PC-3 (cell line): Measurements from ENCODE around the gene SAMD14.

ENCODE experiments used
- CTCF ChIP-seq: fragments of 300-600 bp; sonication (generic); conservative IDR thresholded peaks from 2 replicates; pipeline ENCODE4 v1.5.1; 2017; ENCODE audit warnings: antibody characterized with exemption, low read depth, mild to moderate bottlenecking, low read length
- EZH2 ChIP-seq: fragments of 300-600 bp; sonication (generic); IDR thresholded peaks from one replicate; pipeline ENCODE4 v1.6.1; 2017; ENCODE audit warnings: antibody characterized with exemption, mild to moderate bottlenecking, low read length; ENCODE audit not compliant: unreplicated experiment
- EZH2phosphoT487 ChIP-seq: fragments of 300-600 bp; sonication (generic); IDR thresholded peaks from 2 replicates; pipeline ENCODE4 v1.6.1; 2018; ENCODE audit warnings: mild to moderate bottlenecking, antibody characterized with exemption, low read length, borderline replicate concordance

- no peak for TF ChIP-seq CTCF
- no peak for TF ChIP-seq EZH2
- TF ChIP-seq EZH2phosphoT487, result no peak
Measured at GRCh38 chr17:50076221-50076590, 53.8 kb downstream of the SAMD14 start.
